ENCODE data around the gene EIF2S2.

GRCh38 chr20:34143951-34144350 is 31.9 kb upstream of the EIF2S2 start:
- TF ChIP-seq MAX (IDR thresholded peaks at IDR 0.05) = no peak
- no peak for TF ChIP-seq RXRA (IDR thresholded peaks at IDR 0.05)
- TF ChIP-seq, protein P1, sequence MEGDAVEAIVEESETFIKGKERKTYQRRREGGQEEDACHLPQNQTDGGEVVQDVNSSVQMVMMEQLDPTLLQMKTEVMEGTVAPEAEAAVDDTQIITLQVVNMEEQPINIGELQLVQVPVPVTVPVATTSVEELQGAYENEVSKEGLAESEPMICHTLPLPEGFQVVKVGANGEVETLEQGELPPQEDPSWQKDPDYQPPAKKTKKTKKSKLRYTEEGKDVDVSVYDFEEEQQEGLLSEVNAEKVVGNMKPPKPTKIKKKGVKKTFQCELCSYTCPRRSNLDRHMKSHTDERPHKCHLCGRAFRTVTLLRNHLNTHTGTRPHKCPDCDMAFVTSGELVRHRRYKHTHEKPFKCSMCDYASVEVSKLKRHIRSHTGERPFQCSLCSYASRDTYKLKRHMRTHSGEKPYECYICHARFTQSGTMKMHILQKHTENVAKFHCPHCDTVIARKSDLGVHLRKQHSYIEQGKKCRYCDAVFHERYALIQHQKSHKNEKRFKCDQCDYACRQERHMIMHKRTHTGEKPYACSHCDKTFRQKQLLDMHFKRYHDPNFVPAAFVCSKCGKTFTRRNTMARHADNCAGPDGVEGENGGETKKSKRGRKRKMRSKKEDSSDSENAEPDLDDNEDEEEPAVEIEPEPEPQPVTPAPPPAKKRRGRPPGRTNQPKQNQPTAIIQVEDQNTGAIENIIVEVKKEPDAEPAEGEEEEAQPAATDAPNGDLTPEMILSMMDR (IDR thresholded peaks at IDR 0.05; ENCODE audit: low read depth, low read length, missing input control) = no peak
- TF ChIP-seq, protein P2, sequence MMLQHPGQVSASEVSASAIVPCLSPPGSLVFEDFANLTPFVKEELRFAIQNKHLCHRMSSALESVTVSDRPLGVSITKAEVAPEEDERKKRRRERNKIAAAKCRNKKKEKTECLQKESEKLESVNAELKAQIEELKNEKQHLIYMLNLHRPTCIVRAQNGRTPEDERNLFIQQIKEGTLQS (IDR thresholded peaks at IDR 0.05) = no peak
- no peak for TF ChIP-seq GABPA (IDR thresholded peaks at IDR 0.05 in 1 of 2, conservative IDR thresholded peaks at IDR 0.05 in 1 of 2)
- TF ChIP-seq TAF1 (conservative IDR thresholded peaks at IDR 0.05) = no peak
- no peak for TF ChIP-seq ZBTB33 (IDR thresholded peaks at IDR 0.05)
- no peak for TF ChIP-seq FOXA1 (IDR thresholded peaks at IDR 0.05)
- TF ChIP-seq SP1 (IDR thresholded peaks at IDR 0.05) = no peak
- no peak for TF ChIP-seq YY1 (IDR thresholded peaks at IDR 0.05)
- TF ChIP-seq, protein P3, sequence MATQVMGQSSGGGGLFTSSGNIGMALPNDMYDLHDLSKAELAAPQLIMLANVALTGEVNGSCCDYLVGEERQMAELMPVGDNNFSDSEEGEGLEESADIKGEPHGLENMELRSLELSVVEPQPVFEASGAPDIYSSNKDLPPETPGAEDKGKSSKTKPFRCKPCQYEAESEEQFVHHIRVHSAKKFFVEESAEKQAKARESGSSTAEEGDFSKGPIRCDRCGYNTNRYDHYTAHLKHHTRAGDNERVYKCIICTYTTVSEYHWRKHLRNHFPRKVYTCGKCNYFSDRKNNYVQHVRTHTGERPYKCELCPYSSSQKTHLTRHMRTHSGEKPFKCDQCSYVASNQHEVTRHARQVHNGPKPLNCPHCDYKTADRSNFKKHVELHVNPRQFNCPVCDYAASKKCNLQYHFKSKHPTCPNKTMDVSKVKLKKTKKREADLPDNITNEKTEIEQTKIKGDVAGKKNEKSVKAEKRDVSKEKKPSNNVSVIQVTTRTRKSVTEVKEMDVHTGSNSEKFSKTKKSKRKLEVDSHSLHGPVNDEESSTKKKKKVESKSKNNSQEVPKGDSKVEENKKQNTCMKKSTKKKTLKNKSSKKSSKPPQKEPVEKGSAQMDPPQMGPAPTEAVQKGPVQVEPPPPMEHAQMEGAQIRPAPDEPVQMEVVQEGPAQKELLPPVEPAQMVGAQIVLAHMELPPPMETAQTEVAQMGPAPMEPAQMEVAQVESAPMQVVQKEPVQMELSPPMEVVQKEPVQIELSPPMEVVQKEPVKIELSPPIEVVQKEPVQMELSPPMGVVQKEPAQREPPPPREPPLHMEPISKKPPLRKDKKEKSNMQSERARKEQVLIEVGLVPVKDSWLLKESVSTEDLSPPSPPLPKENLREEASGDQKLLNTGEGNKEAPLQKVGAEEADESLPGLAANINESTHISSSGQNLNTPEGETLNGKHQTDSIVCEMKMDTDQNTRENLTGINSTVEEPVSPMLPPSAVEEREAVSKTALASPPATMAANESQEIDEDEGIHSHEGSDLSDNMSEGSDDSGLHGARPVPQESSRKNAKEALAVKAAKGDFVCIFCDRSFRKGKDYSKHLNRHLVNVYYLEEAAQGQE (IDR thresholded peaks at IDR 0.05) = no peak
- TF ChIP-seq RAD21 (IDR thresholded peaks at IDR 0.05) = no peak
- no peak for TF ChIP-seq HNF4A (conservative IDR thresholded peaks at IDR 0.05)
- TF ChIP-seq JUND (IDR thresholded peaks at IDR 0.05) = no peak

Measured in liver (tissue), 3 donors.